HG03442 (cell line): ENCODE data around the gene PRICKLE4.
"Not testable (repeated sequence)": the region's sequence is repeated elsewhere in the genome, so short reads cannot be mapped to it uniquely, and the experiment has no call there.

Experiments
- ATAC-seq: cut with Tn5 transposase; IDR thresholded peaks from one replicate; pipeline ENCODE4 v1.9.1; 2021; ENCODE audit warnings: mild to moderate bottlenecking, moderate library complexity; ENCODE audit not compliant: unreplicated experiment

PRICKLE4 gene

DNA sequence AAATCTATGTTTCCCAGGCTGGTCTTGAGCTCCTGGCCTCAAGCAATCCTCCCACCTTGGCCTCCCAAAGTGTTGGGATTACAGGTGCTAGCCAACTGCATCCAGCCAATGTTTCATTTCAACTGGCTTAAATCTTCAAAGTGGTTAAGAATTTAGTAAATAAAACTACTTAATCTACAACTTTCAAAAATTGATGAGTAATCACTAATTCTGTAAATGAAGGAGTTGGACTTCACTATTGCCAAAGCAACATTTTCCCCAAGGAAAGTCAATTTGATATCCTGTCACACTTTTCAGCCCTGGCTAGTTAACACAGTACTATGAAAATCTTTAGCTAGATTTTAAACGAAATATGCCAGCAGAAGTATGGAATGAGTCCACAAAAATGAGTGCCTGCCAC is 10.7 kb downstream of the PRICKLE4 start:
- no peak for ATAC-seq

DNA sequence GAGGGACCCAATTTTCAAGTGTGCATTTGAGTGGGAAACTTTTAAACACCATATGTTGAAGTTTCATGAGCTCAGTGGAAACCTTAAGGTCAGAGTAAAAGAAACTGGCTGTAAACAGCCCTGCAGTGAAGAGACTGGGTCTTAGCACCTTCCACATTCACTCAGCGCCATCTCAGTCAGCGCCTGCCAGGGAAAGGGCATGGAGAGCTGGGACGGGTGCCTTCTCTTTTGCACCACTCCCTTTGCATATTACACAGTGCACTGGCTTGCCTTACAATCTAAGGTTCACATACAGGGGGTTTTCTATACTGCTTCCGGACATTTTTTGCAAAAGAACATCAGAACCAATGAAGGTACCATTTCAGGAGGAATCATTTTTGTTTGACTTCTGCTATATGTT is 11.4 kb downstream of the PRICKLE4 start:
- ATAC-seq = no peak

DNA sequence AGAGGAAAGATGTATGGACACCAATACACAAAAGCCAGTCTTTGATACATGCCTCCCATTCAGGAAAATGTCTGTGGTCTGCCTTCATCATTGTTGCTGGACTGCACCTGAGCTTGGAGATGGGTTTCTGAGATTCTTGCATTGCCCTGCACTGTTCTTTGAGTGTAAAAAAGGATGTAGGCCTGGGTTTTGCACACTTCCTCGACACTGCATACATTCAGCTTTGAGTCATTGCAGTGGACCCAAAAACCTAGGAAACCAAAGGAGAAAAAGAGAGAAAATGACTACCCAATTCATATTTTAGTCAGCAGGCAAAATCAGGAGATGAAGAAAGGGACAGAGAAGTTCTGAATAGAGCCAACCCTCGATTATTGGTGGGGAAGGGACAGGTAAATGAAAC is 15.9 kb downstream of the PRICKLE4 start:
- ATAC-seq = no peak

DNA sequence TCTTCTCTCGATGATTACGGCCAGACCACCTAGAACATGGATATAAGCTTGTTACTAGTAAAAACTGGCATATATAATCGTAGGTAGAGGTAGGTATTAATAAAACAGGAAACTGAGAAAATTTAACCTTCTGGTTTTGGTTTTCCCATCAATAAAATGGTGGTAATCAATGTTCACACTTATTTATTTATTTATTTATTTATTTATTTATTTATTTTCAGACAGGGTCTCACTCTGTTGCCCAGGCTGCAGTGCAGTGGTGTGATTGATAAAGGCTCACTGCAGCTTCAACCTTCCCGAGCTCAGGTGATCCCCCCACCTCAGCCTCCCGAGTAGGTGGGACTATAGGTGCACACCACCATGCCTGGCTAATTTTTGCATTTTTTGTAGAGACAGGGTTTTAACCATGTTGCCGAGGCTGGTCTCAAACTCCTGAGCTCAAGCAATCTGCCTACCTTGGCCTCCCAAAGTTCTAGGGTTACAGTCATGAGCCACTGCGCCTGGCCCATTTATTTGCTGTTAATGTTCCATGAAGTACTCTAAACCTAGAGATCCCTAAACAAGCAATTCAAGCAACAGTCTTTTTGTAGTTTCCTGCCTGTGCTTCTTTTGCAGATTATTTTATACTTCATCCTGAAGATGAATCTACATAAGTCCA is 18.4 kb downstream of the PRICKLE4 start:
- ATAC-seq = no peak

DNA sequence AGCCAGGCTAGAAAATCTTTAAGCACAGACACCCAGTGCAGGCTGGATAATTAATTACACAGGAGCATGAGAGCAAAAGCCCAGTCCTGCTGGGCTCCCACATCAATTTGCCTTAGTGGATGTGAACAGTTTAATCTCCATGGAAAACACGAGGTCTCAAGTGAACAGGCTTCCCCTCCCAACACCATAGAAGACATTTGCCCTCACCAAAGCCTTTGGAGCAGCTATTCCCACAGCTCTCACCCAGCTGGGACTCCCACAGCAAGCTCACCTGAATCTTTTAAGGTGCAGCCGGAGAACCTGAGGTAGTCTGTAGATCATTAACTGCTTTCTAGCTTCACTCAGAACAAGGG is 19.0 kb downstream of the PRICKLE4 start:
- ATAC-seq = no peak

DNA sequence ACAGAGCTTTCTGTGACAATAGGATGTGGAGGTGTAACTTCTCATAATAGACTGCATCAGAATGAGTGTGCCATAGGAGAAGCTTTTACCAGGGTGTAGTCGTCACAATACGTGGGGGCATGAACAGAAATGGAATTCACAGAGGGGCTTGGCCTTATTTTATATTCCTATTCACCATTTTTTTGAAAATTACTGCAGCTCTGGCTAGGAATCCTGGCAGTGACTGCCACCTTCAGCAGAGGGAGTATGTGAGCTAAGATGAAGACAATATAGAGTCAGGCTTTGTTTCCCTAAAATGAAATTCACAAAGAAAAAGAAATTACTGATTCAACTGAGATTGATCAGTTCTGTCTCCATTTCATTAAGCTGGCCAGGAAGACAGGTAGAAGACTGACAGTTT is 20.8 kb downstream of the PRICKLE4 start:
- ATAC-seq = no peak

DNA sequence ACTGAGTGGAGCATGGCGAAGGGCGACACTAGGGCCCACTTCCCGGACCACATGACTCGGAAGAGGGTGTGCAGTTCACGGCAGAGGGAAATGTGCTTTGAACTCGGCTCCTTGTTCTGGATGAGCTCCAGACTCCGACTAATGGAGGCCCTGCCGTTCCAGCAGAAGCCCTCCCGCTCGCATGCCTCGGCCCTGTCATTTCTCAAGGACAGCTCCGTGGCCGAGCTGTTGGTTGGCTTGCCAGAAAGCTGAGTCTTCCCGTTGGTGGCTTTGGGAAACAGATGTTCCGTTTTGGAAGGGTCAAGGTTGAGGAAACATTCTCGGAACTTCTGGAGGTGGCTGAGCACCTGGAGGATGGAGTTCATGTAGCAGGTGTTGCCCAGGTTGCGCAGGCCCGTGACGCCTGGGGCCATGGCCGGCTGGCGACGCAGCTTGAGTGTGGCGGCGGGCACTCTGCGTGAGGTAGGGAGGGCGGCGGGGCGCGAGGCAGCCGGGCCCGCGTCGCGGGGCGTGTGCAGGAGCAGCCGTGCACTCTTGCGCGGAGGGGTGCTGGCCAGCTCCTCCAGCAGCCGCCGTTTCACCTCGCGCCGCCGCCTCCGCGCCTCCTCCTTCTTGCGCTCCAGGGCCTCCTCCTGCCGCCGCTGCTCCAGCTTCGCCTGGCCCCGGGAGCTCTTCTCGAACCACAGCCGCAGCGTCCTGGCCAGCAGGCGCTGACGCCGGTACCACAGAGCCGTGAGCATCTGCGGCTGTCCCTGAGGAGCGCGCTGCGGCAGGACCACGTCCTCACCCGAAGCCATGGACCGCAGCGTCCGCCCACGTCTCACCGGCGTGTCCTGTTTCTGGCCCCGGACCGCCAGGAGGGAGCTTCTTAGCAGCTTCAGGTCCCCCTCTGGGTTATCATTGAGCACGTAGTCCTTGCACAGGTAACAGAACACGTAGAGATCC is 25.5 kb downstream of the PRICKLE4 start:
- no peak for ATAC-seq

DNA sequence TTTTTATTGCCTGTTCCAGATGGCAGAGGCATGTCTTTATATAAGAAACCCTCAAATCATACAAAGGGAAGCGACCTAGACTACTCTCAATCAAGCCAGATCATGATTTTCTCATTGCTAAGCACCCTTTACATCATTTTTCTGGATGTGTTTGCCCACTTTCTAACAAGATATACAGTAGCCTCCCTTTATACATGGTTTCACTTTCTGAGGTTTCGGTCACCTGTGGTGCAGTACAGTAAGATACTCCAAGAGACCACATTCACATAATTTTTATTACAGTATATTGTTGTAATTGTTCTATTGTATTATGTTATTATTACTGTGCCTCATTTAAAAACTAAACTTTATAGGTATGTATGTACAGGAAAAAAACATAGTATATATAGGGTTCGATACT is 30.5 kb downstream of the PRICKLE4 start:
- no peak for ATAC-seq

DNA sequence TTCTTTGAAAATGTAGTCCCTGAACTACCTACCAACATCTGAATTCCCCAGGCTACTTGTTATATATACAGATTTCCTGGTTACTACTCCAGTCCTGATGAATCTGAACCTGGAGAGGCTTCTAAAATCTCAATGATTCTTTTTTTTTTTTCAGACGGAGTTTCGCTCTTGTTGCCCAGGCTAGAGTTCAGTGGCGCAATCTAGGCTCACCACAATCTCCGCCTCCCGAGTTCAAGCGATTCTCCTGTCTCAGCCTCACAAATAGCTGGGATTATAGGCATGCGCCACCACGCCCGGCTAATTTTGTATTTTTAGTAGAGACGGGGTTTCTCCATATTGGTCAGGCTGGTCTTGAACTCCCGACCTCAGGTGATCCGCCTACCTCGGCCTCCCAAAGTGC is 31.4 kb downstream of the PRICKLE4 start:
- ATAC-seq = not testable (repeated sequence)

DNA sequence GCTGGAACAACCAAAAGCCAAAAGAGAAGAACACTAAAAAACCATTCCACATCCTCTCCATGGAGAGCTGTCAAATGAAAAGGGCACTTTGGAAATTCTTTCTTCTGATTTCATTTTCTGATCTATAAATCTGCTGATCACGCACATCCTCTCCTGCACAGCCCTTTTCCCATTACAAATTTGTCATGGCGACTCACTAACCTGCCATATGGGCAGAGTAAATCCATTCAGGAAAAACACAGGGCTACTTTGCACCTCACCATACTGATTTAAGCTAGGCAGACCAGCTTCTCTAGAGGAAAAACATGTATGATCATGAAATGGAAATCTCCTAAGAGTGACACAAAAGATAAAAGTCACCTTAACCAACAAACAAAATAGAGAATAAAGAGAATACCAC is 32.9 kb downstream of the PRICKLE4 start:
- ATAC-seq = no peak

DNA sequence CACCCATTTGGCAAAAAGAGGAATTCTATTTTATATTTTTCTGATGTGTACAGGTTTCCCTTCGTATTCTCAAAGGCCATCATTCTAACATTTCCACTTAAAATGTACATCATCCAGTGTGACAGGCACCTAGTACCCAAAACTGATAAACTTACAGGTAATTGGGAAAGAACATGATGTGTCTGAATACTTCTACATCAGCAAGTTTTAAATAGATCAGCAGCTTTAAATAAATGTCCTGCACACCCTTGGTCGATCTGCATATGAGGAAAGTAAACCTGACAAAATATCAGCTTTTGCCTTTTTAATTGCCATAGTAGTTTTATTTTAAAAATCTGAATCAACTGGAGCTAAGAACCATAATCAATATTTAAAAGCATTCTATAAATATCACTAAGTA is 33.4 kb downstream of the PRICKLE4 start:
- no peak for ATAC-seq

DNA sequence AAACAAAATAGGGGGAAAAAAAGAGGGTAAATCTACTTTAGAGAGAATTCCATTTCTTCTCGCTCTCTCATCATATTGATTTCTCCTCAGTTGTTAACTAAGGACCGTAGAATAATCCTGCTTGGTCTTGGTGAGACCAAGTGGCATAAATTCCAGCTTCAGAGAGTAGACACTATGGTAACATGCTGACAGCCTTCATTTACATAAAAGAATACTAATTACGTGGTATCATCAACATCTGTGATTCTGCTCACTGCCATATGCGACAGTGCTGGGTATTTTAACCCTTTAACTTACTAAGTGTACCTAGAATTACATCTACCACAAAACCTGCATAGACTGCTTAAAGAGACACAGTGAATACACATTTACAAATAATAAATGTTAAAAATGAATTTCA is 34.0 kb downstream of the PRICKLE4 start:
- ATAC-seq = no peak

DNA sequence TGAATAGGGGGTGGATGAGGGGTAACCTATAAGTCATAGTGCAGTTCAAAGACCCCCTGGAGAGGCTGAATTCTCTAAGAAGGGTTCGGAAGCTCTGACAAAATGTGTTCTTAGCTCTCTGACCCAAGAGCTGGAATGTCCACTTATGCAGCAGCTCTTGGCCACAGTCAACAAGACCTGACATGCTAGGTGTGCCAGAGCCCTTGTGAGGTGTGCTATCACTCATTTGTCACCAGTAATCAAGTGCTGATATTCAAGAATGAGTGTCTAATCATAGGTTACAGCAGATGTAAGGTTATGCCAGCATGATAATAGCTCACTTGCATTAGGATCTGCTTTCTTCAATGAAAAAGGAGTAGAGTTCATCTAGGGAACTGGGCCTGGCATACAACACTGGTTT is 35.0 kb downstream of the PRICKLE4 start:
- no peak for ATAC-seq

DNA sequence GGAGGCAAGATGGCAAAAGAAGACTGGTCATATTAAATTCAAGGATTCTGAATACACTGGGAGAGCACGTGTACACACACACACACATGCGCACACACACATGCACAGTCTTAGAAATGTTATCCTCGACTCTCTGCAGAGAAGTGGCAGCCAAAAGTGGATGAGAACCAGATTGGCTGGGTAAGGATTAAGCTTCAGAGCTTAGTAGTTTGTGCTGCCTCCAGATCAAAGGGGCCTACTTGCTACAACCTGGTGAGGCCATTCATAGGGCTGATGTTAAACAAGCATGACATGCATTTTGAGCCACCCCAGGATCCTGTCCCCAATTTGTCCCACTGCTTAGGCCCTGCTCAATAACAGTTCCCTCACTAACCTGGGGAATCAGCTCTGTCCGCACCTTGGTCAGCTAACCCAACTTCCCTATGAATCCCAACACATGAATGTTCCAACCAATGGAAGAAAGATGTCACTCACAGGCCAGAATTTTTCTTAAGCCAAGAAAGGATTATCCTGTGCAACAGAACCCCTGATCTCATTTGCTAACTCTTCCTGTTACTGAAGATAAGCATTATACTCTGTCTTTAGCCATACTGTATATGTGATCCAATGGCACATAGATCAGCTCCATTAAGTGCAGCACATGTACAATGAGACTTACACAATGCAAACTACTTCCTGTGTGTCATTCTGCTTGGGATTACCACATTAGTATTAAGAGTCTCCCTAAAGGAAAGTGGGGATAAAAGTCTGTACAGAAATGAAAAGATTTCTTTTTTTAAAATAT is 37.9 kb downstream of the PRICKLE4 start:
- no peak for ATAC-seq

DNA sequence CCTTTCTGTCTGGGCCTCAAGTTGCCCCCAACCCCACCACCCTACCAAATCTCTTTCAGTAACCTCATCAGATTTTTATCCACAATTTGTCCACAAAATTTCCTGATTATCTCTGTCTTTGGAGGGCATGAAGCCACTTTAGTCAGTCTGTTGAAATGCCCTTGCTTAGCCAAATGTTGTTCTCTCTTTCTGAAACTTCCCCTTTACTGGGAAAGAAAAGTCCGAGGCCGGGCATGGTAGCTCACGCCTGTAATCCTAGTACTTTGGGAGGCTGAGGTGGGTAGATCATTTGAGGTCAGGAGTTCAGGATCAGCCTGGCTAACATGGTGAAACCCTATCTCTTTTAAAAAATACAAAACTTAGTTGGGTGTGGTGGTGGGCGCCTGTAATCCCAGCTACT is 40.7 kb downstream of the PRICKLE4 start:
- ATAC-seq = no peak

DNA sequence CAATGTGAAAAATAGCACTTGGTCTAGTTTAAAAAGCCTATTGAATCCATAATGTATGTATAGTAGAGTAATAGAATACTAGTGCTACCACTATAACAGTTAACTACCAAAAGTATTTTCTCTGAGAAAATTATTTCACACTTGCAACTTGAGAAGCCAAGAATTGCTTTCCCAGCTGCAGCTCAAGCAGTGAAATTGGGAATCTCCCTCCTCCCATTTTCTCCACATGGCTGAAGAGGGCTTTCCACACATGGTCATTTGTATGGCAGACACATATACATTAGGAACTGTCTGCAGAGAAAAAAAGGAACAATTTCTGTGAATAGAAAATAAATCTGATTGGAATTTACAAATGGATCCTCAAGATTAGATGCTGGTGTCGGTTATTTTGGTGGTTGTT is 41.4 kb downstream of the PRICKLE4 start:
- no peak for ATAC-seq

DNA sequence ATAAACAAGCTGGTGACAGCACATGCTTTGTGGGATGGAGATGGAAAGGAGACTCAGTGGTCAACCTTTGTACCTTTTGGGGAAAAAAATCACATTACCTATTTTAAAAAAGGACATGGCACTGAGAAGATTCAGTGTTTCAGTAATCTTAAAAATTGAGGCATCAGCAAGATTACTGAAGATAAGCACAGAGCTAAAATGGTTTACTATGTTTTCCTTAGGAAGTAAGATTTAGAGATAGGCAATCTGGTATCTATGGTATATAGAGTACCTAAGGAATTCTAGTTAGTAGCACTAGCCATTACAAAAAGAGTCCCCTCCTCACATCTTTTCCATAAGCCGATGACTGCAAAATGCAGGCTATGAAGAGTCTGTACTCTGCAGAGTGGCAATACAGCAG is 42.6 kb downstream of the PRICKLE4 start:
- ATAC-seq = no peak

DNA sequence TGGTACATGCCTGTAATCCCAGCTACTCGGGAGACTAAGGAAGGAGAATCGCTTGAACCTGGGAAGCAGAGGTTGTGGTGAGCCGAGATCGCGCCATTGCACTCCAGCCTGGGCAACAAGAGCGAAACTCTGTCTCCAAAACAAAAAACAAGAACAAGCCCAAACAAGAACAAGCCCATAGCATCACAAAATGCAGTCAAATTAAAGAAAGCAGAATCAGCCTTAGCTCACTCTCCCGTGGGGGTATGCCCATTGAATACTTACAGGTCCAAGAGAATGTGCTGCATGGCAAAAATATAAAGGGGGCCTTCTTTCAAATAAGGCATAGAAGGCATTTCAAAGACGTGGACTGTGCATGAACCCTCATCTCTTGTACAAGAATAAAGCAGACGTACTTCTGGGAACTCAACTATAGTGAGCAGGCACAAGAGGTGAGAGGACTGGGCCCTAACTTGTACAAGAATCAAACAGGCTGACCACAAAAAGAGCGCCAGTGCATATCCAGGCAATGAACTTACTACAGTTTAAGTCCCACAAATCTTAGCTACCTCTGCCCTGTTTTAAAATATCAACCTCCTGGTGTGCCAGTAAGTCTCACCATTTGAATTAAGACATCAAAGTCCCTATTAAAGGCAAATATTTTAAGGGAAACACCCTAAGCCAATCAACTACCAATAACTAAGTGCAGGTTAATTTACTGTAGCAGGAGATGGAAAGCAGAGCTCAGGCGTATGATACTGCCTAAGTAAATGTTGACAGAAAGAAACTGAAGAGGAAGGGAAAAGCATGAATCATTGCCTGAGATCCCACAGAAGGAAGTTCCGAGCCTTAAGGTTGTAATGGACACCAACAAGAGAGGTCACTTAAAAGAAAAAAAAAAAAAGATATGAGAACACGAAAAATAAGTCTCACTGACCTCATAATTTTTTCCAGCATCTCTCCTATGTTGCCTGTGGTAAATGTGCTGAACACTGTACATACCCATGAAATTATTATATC is 44.3 kb downstream of the PRICKLE4 start:
- ATAC-seq = no peak

DNA sequence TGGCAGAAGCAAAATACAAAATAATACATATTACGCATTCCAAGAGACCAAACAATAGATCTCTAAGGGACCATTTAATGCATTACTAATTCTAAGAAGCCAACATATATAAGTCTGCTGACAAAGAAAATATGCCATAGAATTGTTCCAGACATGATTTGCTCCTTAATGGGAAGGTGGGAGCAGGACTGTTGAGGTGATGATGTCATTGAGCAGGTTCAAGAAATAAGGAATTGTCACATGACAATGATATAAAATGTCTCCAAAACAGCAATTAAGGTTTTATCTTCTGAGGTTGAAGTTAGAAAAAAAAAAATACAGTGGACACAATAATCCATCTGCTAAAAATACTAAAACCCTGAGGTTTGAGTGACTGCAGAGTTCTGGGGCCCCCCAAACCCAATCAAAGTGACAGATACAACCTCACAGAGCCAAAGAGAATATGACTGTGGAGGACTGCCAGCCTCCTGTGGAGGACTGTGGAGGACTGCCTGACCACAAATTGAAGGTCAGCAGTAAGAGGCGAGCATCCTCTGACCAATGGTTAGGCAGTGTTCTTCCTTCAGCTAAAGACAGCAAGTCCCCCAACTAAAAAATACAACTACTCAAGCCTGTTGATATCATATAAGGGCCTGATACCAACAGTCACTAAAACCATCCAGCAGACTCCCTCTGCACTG is 45.9 kb downstream of the PRICKLE4 start:
- no peak for ATAC-seq

DNA sequence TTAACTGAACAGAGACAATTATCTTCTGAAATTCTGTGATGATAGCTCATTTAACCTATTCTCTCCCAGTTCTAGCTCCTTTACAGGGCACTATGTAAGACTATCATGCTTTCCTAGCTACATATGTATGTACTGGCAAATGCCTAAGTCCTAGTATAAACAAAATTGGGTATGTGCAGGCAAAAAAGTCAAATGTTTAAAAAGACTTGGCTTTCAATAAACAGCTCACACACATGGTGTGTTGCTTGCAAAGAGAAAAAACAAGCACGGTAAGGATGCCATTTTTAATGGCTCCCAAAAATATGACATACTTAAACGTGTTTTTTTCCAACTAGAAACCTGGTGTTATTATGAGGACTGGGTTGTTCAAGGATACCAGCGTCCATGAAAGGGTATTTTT is 51.7 kb downstream of the PRICKLE4 start:
- no peak for ATAC-seq
